Right lobe of liver (tissue), 4 donors: Measurements from ENCODE around the gene BST2.

Experiments
- CTCF ChIP-seq, 4 donors: fragments of 200-600 bp in 3 of 4; fragments of 450-650 bp in 1 of 4; IDR thresholded peaks; one replicate each; pipeline versions ENCODE4 v1.5.1 to v1.8.0; 2016 to 2022; ENCODE audit warnings: antibody characterized with exemption in 4 of 4, mild to moderate bottlenecking in 2 of 4
- POLR2A ChIP-seq: fragments of 450-650 bp; IDR thresholded peaks from one replicate; pipeline ENCODE4 v1.6.1; 2017; ENCODE audit warnings: antibody characterized with exemption, mild to moderate bottlenecking
- donor health status: DM: no; HTN: no; CAD: no.
- donor health status: DM: no; HTN: no; CAD: no.
- donor health status: DM: no; HTN: yes; CAD: no.

GRCh38 chr19:17451820-17452219, 46.4 kb upstream of the BST2 start:
- TF ChIP-seq POLR2A (no peak), CTCF (IDR thresholded peaks at IDR 0.05) (no peak)
